HG03558 (cell line): Measurements from ENCODE around the gene SAMM50.

Source experiments
- ATAC-seq: cut with Tn5 transposase; IDR thresholded peaks from one replicate; pipeline ENCODE4 v1.9.1; 2021; ENCODE audit warnings: moderate number of reproducible peaks; ENCODE audit not compliant: unreplicated experiment; ENCODE audit errors: extremely low read depth

The SAMM50 gene

DNA sequence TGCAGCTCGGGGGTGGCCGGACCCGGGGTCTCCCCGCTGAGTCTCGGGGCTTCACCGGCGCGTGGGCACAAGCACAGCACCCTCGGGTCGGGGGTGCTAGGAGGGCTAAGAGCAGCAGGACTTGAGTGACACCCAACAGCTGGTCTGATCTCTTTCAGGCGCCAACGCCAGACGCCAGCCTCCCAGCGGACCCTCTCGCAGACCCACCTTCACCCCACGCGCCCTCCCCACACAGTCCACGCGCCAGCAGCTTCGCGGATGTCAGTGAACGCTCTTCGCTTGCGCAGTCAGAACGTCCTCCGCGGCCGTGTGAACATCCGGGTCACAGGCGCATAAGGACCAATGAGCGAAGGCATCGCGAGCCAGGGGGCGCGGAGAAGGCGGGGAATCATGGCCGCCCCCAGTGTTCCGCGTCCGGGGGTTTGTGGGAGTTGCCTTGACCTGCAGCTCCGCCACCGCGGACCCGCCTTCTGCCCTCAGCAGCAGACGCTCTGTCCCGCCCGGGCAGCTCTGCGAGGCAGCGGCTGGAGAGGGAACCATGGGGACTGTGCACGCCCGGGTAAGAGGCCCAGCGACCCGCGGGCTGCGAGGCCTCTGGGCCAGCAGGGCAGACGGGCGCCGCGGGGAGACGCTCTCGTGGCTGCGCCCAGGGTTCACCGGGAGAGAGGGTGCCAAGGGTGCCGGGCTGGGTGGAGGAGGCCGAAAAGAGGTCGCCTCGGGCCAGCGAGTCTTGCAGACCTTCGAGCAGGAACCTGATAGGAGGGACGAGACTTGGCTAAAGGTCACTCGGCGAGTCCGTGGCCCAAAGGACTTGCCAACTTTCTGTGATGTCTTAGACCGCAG lies at the start of gene SAMM50:
Gene SAMM50 (plus strand): TSS at position 403 of the 843 bp plus-strand sequence. CDS start 136 bp downstream, at position 539.
- ATAC-seq = peak; percentile 75

DNA sequence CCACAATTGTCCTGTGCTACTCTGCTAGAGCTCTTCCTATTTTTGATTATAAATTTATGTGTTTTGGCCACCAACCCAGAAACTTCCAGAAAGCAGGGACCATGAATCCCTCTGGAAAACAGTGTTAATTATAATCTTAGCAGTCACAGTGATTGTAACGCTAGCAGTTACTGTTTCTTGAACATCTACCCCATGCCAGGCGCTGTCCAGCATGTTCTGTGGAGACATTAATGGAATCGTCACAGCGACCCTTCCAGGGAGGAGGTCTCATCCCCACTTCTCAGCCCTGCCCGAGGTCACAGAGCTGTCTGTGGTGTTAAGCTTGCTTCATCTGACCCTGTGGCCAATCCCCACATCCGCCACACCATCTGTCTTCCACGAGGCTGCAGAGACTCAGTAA lies 49.6 kb upstream of the SAMM50 start:
- no peak for ATAC-seq

DNA sequence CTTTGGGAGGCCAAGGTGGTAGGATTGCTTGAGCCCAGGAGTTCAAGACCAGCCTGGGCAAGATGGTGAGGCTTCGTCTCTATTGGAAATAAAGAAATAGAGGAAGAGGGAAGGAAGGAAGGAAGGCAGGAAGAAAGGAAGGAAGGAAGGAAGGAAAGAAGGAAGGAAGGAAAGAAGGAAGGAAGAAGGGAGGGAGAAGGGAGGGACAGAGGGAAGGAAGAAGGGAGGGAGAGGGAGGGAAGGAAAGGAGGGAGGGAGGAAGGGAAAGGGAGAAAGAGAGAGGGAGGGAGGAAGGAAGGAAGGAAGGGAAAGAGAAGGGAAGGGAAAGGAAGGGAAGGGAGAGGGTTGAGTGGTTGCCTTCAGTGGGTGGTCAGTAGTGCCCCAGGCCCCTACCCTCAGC lies 45.5 kb upstream of the SAMM50 start:
- ATAC-seq = no peak

DNA sequence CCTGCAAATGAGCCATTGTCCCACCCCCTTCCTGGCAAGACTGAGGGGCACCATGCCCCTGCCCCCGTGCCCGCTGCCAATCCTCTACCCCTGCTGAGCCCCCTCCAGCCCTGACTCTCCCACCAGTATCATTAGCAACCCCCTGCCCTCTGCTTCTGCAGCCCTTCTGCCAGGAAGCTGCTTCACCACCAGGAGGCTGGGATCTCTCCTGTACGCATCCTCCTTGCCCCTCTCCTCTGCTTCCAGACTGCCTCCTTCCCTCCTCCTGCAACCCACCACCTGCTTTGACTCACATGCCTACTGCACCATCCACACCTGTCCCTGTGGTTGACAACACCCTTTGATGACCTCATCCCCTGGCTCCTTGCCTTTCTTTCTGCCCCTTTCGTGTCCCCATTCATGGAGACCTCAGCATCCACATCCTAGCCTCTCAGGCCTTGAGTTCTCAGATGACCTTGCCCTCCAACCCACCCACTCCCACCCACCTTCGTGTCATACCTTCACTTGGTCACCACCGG lies 45.0 kb upstream of the SAMM50 start:
- ATAC-seq = no peak

DNA sequence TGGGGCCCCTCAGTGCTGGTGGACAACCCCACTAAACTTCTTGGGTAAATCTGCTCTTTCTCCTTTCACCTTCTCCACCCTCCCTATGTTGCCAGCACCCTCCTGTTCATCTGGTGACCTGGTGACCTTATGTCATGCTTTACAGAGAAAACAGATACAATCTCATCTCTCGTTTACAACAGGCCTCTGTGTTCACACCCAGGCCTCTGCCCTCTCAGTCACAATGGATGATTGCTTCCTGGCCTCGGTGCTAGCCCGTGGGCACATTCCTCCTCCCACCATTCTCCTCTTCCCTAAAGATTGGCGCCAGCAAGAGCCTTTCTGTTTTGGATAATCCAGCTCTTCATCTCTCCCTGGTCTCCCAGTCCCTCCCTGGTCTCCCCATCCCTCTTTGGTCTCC lies 43.9 kb upstream of the SAMM50 start:
- ATAC-seq = no peak

DNA sequence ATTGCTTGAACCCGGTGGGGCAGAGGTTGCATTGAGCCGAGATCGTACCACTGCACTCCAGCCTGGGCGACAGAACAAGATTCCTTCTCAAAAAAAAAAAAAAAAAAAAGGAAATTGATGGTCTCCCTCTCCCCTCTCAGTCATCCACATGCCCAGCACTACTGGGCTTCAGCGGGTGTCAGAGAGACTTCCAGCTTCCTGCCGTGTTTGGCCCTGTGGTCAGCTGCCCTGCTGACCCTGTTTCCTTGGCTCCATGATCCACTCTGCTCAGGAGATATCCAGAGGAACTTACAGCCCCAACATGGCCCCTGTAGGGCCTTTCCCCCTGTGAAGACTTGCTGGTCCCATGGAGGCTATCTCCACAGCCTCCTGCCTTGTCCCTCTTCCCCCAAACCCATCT lies 37.7 kb upstream of the SAMM50 start:
- no peak for ATAC-seq

DNA sequence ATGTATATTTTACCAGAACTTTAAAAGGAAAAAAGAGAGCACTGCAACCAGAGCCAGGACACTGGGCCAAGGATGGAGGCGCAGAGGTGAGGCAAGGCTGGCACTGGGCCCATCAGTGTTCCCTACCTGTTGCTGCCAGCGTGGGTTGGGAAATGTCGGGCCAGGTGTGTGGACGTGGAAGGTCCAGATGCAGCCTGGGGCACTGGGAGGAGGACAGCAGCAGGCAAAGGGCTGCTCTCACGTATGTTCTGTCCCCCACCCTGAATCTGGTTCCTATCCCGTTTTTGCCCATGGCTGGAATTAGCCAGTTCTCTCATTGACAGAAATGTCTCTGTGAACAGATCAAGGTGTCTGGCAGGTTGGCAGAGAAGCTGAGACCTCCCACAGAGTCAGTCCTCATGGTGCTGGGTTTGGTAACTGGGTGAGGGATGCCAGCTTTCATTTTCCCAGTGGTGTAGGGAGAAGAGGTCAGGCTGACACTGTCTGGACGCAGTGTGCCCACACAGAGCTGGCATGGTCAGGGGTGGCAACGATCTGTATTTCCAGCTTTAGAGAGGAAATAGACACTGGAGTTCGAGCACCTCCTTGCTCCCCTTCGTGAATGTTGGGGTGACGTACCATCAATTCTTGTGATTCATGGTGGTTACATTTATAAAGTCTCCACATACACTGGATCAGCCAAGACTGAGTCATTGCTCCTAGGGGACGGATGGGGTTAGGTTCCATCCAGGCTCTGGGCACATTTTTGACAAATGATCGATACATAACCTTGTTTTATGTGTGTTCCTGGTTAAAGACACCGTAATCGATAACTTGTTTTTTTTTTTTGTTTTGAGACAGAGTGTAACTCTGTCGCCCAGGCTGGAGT lies 35.9 kb upstream of the SAMM50 start:
- ATAC-seq = no peak

DNA sequence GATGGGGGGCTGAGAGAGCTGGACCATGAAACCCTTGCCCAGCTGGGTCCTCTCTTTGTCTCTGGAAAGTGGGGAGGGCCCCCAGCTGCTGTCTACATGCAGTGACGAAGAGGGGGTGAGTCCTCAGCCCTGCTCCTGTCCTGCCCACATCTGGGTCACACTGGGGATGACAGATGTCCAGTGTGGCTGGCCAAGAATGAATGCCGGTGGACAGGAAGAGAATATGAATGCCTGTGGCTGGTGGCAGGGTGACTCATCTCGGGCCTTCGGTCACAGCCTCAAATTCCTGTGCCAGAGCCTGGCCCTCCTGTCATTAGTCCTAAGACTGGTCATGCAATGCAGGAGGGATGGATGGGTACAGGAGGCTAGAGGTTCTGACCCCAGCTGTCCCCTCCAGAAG lies 33.9 kb upstream of the SAMM50 start:
- ATAC-seq = no peak

DNA sequence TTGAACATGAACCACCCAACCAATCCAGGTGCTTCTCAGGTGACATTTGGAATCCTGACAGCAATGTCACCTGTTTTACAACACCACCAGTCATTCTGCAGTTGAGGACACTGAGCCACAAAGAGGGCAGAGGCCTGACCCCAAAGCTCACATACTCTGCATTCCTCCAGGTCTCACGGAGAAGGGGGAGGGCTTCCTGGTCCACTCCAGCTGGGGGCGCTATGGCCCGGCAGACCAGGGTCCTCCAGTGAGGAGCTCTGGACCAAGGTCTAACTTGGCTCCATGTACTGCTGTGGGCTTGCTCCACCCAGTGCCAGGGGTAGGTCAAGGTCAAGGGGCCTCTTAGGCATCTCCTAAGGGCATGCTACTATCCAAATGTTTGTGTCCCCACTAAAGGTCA lies 33.1 kb upstream of the SAMM50 start:
- no peak for ATAC-seq

DNA sequence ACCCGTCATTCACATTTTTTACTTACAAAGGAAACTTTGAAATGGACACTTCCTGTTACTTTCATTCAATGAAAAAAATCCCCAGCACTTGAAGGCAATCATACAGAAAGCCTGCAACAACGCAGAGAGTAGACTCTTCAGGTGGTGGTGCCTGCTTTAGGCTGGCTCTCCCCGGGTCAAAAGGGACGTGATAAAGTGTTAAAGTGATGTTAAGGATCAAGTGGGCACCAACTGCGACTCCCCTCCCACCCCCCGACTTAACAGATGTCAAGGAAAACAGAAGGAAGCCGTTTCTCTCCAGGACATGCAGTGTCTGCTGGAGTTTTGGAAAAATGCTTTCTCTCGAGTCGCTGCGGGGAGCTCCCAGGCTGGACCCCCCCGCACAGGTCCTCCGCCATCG lies 32.1 kb upstream of the SAMM50 start:
- ATAC-seq = no peak

DNA sequence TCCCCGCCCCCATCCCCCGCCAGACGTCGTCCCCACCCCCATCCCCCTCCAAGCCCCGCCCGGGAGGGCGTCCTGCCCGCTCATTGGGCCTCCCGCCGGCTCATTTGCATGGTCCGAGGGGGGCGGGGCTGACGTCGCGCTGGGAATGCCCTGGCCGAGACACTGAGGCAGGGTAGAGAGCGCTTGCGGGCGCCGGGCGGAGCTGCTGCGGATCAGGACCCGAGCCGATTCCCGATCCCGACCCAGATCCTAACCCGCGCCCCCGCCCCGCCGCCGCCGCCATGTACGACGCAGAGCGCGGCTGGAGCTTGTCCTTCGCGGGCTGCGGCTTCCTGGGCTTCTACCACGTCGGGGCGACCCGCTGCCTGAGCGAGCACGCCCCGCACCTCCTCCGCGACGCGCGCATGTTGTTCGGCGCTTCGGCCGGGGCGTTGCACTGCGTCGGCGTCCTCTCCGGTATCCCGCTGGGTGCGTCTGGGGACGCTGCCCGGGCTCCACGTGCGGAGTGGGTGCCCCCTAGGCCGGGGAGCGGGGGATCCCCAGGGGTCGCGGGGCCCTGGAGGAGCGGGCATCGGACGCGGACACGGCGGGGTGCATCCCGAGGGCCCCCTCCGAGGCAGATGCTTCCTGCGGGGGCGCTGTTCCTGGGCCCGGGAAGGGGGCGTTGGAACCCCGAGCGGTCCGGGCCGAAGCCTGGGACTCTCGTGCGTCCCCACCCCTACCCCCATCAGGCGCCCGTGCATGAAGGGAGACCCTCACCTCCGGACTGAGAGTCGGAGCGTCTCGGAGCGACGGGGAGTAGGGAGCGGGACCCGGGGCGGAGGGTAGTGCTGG lies 31.4 kb upstream of the SAMM50 start, which contains the start of gene PNPLA3:
Gene PNPLA3 (plus strand): TSS at position 175 of the 834 bp plus-strand sequence. CDS start 107 bp downstream, at position 282.
- ATAC-seq = no peak

DNA sequence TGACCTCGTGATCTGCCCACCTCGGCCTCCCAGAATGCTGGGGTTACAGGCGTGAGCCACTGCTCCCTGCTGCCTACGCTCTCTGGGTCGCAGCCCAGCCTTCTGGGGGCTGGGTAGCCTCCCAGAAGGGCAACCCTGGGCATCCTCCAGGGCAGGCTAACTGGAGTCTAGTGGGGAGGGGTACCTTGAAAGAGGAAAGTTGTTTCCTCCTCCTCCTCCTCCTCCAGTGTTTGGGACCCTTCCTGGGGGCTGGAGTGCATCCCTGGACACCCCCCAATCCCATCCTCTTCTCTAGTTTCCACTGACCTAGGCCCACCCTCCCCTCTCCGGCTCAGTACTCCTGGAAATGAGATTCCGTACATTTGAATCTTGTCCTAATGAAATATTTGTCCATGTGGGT lies 30.4 kb upstream of the SAMM50 start:
- no peak for ATAC-seq

DNA sequence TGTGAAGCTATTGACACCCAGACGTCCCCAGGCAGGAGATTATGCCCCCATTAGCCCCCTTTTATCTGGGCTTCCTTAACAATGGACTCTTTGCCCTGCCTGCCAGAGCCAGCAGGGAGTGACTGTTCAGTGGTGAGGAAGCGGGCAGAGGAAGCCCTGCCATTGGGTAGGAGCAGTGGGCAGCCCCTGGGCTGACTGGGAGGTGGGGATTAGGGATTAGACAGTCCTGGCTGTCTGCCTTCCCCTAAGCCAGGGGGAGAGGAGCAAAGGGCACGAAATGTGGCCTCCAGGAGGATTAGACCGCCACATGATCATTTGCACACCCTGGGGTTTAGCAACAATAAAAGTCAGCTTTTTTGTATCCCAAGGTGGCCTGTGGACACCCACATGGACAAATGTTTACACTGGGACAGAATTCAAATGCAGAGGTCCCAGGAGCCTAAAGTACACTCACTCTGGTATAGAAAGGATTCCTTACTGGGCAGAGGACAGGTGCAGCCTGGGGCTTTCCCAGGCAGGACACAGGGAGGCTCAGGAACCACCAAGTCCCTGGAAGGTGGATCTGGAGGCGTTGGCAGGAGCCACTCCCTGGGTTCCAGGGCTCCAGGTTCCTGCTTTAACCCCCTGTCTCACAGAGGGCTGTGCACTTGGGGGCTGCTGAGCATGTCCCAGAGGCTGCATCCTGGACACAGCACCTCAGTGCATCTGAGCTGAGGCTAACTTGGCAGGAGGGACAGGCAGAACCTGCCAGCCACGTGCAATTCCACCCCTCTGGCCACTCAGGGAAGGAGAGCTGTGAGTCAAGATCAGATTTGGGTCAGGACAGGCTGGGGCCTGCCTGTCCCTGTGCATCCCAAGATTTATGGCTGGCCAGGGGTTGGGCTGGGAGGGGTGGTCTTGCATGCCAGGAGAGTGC lies 29.6 kb upstream of the SAMM50 start:
- no peak for ATAC-seq

DNA sequence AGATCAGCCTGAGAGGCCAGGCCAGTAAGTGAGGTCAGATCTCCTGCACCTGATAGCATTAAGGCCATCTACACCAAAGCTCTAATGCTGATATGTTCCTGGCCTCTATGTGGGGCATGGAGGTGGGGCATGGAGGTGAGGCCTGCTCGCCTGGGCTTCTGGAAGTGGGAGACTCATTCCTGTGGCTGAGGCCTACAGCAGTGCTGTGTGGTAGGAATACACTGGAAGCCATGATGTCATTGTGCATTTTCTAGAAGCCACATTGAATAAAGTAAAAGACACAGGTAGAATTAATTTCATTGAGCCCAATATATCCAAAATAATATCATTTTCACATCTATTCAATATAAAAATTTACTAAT lies 28.9 kb upstream of the SAMM50 start:
- no peak for ATAC-seq

DNA sequence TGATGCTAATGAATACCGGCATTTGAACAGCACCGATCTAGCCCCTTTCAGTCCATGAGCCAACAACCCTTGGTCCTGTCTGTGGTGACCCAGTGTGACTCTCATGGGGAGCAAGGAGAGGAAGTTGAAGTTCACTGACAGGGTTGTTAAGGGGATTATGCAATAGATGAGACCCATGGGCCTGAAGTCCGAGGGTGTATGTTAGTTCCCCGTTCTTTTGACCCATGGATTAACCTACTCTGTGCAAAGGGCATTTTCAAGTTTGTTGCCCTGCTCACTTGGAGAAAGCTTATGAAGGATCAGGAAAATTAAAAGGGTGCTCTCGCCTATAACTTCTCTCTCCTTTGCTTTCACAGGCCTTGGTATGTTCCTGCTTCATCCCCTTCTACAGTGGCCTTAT lies 26.8 kb upstream of the SAMM50 start:
- no peak for ATAC-seq

DNA sequence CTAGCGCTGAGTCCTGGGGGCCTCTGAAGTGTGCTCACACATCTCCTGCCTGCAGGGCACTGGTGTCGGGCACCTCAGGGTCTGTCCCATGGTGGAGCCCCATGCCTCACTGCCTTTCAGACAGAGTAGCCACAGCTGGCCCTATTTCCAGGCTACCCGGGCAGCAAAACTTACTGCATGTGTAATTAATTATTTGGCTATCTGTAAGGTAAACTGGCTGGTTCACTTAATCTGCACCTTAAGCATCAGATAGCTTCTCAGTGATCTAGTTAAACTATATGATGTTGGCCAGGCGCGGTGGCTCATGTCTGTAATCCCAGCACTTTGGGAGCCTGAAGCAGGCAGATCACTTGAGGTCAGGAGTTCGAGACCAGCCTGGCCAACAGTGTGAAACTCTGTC lies 26.3 kb upstream of the SAMM50 start:
- no peak for ATAC-seq

DNA sequence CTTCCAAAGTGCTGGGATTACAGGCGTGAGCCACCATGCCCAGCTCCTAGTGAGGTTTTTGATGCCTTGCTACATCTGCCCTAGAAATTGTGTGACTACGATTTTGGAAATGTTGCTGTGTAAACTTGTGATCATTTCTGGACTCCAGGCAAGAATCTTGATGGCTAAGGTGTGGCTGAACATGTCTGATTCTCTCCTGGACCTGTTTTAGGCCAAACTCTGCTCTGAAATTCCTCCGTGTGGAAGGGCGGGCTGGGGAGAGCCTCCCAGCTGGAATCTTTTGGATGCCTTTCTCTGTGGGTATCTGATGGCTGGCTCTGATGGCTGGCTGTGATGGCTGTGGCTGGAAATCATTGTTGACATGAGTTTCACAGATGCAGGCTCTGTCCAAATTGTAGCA lies 23.5 kb upstream of the SAMM50 start:
- ATAC-seq = no peak

DNA sequence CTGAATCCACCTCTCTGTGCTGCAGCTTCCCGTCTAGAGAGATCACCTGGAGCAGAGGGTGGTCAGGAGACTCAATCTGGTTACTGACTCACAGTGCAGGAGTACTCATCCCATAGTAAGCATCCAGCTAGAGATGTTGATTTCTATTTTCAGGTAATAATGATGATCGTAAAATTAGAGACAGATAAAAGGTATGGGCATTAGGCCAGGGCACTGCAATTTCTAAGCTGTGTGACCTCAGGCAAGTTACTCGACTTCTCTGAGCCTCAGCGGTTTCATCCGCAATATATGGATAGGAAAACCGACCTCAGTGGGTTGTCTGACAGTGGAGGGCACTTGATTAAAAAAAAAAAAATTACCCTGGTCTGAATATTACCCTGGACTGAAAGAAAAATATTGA lies 13.8 kb upstream of the SAMM50 start:
- no peak for ATAC-seq

DNA sequence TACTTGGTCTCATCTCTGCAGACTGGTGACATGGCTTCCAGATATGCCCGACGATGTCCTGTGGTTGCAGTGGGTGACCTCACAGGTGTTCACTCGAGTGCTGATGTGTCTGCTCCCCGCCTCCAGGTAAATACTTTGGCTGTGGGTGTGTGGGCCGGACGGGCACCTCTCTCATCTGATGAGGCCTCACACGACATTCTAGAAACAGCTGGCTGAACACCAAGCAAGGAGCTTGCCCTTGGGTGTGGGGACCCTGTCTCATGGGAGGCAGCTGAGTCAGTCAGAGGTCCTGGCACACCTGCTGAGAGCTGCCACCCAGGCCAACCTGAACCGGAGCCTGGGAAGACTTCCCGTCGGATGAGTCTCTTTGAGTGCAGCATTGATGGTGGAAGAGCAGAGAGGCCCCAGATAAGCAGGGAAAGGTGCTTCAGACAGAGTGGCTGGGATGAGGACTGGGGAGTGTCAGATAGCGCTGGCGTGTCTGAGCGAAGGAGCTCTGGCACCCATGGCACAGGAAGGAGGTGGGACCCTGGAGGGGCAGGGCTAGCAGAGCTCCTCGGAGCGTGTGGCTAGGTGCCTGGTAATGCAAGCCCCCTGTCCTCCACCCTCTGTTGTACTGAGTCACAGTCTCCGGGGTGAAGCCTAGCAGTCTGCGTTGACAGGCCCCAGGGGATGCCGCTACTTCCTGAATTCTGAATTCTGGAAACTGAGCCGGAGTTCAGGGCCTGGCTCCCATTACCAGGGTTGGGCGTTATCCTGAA lies 10.4 kb upstream of the SAMM50 start:
- ATAC-seq = no peak
